GM21528 (cell line): ENCODE data around the gene FIBCD1.

Experiments
- ATAC-seq: cut with Tn5 transposase; IDR thresholded peaks from one replicate; pipeline ENCODE4 v1.9.1; 2021; ENCODE audit warnings: mild to moderate bottlenecking, moderate library complexity; ENCODE audit not compliant: unreplicated experiment, low FRiP score

The FIBCD1 gene

GRCh38 chr9:130938652-130939404, at the start of gene FIBCD1:
FIBCD1 (minus strand) TSS chr9:130939247; CDS start chr9:130938607, 640 bp downstream.
- ATAC-seq: no peak

- ATAC-seq: no peak
Measured at GRCh38 chr9:130988400-130988747, 49.3 kb upstream of the FIBCD1 start.

GRCh38 chr9:130987738-130988399, 48.8 kb upstream of the FIBCD1 start:
- ATAC-seq: no peak

GRCh38 chr9:130987054-130987453, 48.0 kb upstream of the FIBCD1 start:
- no peak for ATAC-seq

GRCh38 chr9:130986356-130986965, 47.4 kb upstream of the FIBCD1 start:
- ATAC-seq: no peak

- no peak for ATAC-seq
Measured at GRCh38 chr9:130985606-130986162, 46.6 kb upstream of the FIBCD1 start.

- ATAC-seq: no peak
Measured at GRCh38 chr9:130985029-130985428, 46.0 kb upstream of the FIBCD1 start.

GRCh38 chr9:130984521-130984920, 45.5 kb upstream of the FIBCD1 start:
- ATAC-seq: no peak

GRCh38 chr9:130983970-130984369, 44.9 kb upstream of the FIBCD1 start:
- no peak for ATAC-seq

- ATAC-seq: no peak
Measured at GRCh38 chr9:130983359-130983670, 44.3 kb upstream of the FIBCD1 start.

GRCh38 chr9:130982636-130983358, 43.8 kb upstream of the FIBCD1 start:
- no peak for ATAC-seq

- no peak for ATAC-seq
Measured at GRCh38 chr9:130981756-130982137, 42.7 kb upstream of the FIBCD1 start.

- ATAC-seq: no peak
Measured at GRCh38 chr9:130981002-130981755, 42.1 kb upstream of the FIBCD1 start.

GRCh38 chr9:130980526-130980925, 41.5 kb upstream of the FIBCD1 start:
- no peak for ATAC-seq

GRCh38 chr9:130979591-130980385, 40.7 kb upstream of the FIBCD1 start:
- ATAC-seq: no peak

GRCh38 chr9:130977811-130978221, 38.8 kb upstream of the FIBCD1 start:
- no peak for ATAC-seq

- ATAC-seq: no peak
Measured at GRCh38 chr9:130975932-130976841, 37.1 kb upstream of the FIBCD1 start.

GRCh38 chr9:130975156-130975555, 36.1 kb upstream of the FIBCD1 start:
- no peak for ATAC-seq
